CD14-positive monocyte (primary cell): ENCODE measurements around the gene EP400. TPM values are rescaled to one million over a fixed set of nuclear protein-coding genes. Genes with fewer than 3 reads are reported as not detected.

Source experiments
- DNase-seq, 3 donors: peaks; one replicate each; pipeline ENCODE4 v3.0.0-alpha.2; 2011 to 2022
- H2AFZ ChIP-seq: 2 replicates; pipeline ENCODE4 v1.6.0; 2012; ENCODE audit warnings: mild to moderate bottlenecking, low read depth, low read length, inconsistent platforms; ENCODE audit not compliant: insufficient read depth, poor library complexity, severe bottlenecking
- H3K27ac ChIP-seq, 2 donors: 1 replicate in 1 of 2; 2 replicates in 1 of 2; pipeline ENCODE4 v1.5.1; 2012 to 2013; ENCODE audit warnings: low read length in 2 of 2, control low read depth in 1 of 2, inconsistent platforms in 1 of 2, low read depth in 1 of 2, mild to moderate bottlenecking in 1 of 2
- H3K27me3 ChIP-seq, 2 donors: one replicate each; pipeline versions ENCODE4 v1.6.0 to v1.6.1; 2011 to 2013; ENCODE audit warnings: low read length in 2 of 2; ENCODE audit not compliant: control insufficient read depth in 2 of 2, insufficient read depth in 2 of 2
- H3K36me3 ChIP-seq, 2 donors: replicated peaks in 1 of 2; 1 replicate in 1 of 2; 2 replicates in 1 of 2; pipeline versions ENCODE4 v1.5.1 to v1.6.1; 2012 to 2013; ENCODE audit warnings: low read length in 2 of 2, control low read depth in 1 of 2, inconsistent platforms in 1 of 2, mild to moderate bottlenecking in 1 of 2; ENCODE audit not compliant: insufficient read depth in 2 of 2, control insufficient read depth in 1 of 2
- H3K4me1 ChIP-seq, 2 donors: 1 replicate in 1 of 2; 2 replicates in 1 of 2; pipeline versions ENCODE4 v1.5.1 to v1.6.1; 2012 to 2013; ENCODE audit warnings: low read length in 2 of 2, control low read depth in 1 of 2, inconsistent platforms in 1 of 2, mild to moderate bottlenecking in 1 of 2, moderate library complexity in 1 of 2; ENCODE audit not compliant: insufficient read depth in 2 of 2, control insufficient read depth in 1 of 2
- H3K4me2 ChIP-seq: replicated peaks from 2 replicates; pipeline ENCODE3; 2012; ENCODE audit warnings: low read length, moderate library complexity, mild to moderate bottlenecking; ENCODE audit not compliant: poor library complexity, severe bottlenecking; ENCODE audit errors: extremely low read depth
- H3K4me3 ChIP-seq, 3 experiments: fragments of 200-600 bp in 1 of 3; sonication (generic) in 1 of 3; replicated peaks in 1 of 3; 1 replicate in 2 of 3; 2 replicates in 1 of 3; pipeline ENCODE4 v1.5.1; 2011 to 2013; ENCODE audit warnings: low read length in 3 of 3, mild to moderate bottlenecking in 3 of 3, control low read depth in 2 of 3, low read depth in 2 of 3, inconsistent platforms in 1 of 3, moderate library complexity in 1 of 3
- H3K79me2 ChIP-seq: 2 replicates; pipeline ENCODE4 v1.6.0; 2012; ENCODE audit warnings: mild to moderate bottlenecking, control low read depth, inconsistent platforms, low read length, moderate library complexity; ENCODE audit not compliant: insufficient read depth
- H3K9ac ChIP-seq: 2 replicates; pipeline ENCODE4 v1.6.0; 2017; ENCODE audit warnings: low read length, mild to moderate bottlenecking; ENCODE audit not compliant: insufficient read depth, poor library complexity, severe bottlenecking
- H3K9me3 ChIP-seq, 2 donors: replicated peaks in 1 of 2; 1 replicate in 1 of 2; 2 replicates in 1 of 2; pipeline versions ENCODE4 v1.5.1 to v1.6.1; 2012 to 2013; ENCODE audit warnings: low read length in 2 of 2, control low read depth in 1 of 2; ENCODE audit not compliant: control insufficient read depth in 1 of 2, insufficient read depth in 1 of 2
- H4K20me1 ChIP-seq: 2 replicates; pipeline ENCODE4 v1.6.0; 2012; ENCODE audit warnings: mild to moderate bottlenecking, low read length, control low read depth, moderate library complexity; ENCODE audit not compliant: insufficient read depth
- H3K27ac Mint-ChIP-seq, 7 donors: one replicate each; pipeline ENCODE4 v1.8.0; 2020; ENCODE audit warnings: mild to moderate bottlenecking in 7 of 7, mixed read lengths in 7 of 7, moderate library complexity in 6 of 7, inconsistent platforms in 2 of 7
- H3K27me3 Mint-ChIP-seq, 3 donors: one replicate each; pipeline ENCODE4 v1.8.0; 2021 to 2022; ENCODE audit warnings: low read depth in 3 of 3, mild to moderate bottlenecking in 3 of 3, mixed read lengths in 3 of 3, moderate library complexity in 3 of 3, inconsistent platforms in 1 of 3
- H3K36me3 Mint-ChIP-seq, 2 donors: one replicate each; pipeline ENCODE4 v1.8.0; 2020; ENCODE audit warnings: mixed read lengths in 2 of 2, inconsistent platforms in 1 of 2, mild to moderate bottlenecking in 1 of 2
- H3K4me1 Mint-ChIP-seq: one replicate; pipeline ENCODE4 v1.8.0; 2020; ENCODE audit warnings: mild to moderate bottlenecking, mixed read lengths
- H3K4me3 Mint-ChIP-seq, 2 donors: one replicate each; pipeline ENCODE4 v1.8.0; 2020; ENCODE audit warnings: mild to moderate bottlenecking in 2 of 2, mixed read lengths in 2 of 2, moderate library complexity in 1 of 2
- H3K9me3 Mint-ChIP-seq, 7 donors: one replicate each; pipeline ENCODE4 v1.8.0; 2020 to 2022; ENCODE audit warnings: mixed read lengths in 7 of 7, mild to moderate bottlenecking in 6 of 7, moderate library complexity in 6 of 7, inconsistent platforms in 2 of 7
- WGBS: methylation state at CpG from one replicate; pipeline ENCODE4 v1.1.5; 2013; ENCODE audit warnings: missing lambda C conversion rate; ENCODE audit not compliant: insufficient coverage; 5-methylcytosine and 5-hydroxymethylcytosine counted together
- intact Hi-C, 2 donors: fragments of 100-400 bp; cut with micrococcal nuclease; formaldehyde crosslinking; loops; one replicate each; pipeline versions ENCODE4 v1.15.0 to v1.15.1; 2023
- polyA plus RNA-seq, 3 donors: library from polyadenylated mRNA; depleted of rRNA in 1 of 3; unstranded in 2 of 3; stranded (reverse) in 1 of 3; fragments of 300-500 nt in 2 of 3; fragments of >200 nt in 1 of 3; fragmentation: Illumina TruSeq in 2 of 3; gene quantifications; 1 replicate in 2 of 3; 2 replicates in 1 of 3; pipeline ENCODE4 v1.2.3, GENCODE V29; 2012 to 2021
- TF ChIP-seq, protein P1 (sequence below): fragments of 200-600 bp; IDR thresholded peaks from one replicate; pipeline ENCODE4 v1.8.0; 2022; ENCODE audit warnings: antibody characterized with exemption, mild to moderate bottlenecking

Gene EP400
- polyA plus RNA-seq, 3 donors, result 0.65 to 12.1 (median 0.81) TPM

DNA sequence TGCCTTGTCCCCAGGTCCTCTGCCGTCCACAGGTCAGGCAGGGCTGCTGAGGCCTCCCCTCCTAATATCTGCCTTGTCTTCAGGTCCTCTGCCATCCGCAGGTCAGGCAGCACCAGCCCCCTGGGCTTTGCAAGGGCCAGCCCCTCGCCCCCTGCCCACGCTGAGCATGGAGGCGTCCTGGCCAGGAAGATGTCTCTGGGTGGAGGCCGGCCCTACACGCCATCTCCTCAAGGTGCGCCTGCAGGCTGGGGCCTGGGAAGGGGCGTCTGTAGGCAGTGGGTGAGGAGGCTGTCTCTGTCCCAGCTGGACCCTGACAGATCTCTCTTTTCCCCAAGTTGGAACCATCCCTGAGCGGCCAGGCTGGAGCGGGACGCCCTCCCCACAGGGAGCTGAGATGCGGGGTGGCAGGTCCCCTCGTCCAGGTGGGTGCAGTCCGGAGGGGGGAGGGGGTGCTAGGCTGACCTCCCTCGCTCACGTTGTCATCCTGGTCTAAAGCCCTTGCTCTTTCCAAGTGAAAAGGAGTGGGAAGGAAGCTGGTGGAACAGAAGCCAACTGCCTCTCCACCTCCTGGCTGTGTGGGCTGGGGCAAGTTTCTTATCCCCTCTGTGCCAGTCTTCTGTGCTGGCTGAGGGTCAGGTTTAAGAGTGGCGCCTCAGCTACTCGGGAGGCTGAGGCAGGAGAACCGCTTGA lies 34.6 kb upstream of the EP400 start:
- H3K36me3 ChIP-seq, result peaks cover 77 to 100% of the 10 kb centered on the region in 2 donors
- Mint-ChIP-seq H3K9me3 (no peaks in the 10 kb centered on the region), H3K4me3 (no peak overlapping the region), H3K27ac (no peak overlapping the region), H3K4me1 (no peaks in the 10 kb centered on the region), H3K27me3 (no peaks in the 10 kb centered on the region), H3K36me3 (peaks cover 58 to 82% of the 10 kb centered on the region in 2 donors)
- no peak for DNase-seq
- TF ChIP-seq, protein P1, sequence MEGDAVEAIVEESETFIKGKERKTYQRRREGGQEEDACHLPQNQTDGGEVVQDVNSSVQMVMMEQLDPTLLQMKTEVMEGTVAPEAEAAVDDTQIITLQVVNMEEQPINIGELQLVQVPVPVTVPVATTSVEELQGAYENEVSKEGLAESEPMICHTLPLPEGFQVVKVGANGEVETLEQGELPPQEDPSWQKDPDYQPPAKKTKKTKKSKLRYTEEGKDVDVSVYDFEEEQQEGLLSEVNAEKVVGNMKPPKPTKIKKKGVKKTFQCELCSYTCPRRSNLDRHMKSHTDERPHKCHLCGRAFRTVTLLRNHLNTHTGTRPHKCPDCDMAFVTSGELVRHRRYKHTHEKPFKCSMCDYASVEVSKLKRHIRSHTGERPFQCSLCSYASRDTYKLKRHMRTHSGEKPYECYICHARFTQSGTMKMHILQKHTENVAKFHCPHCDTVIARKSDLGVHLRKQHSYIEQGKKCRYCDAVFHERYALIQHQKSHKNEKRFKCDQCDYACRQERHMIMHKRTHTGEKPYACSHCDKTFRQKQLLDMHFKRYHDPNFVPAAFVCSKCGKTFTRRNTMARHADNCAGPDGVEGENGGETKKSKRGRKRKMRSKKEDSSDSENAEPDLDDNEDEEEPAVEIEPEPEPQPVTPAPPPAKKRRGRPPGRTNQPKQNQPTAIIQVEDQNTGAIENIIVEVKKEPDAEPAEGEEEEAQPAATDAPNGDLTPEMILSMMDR, result no peak
- no peaks in the 10 kb centered on the region for H3K4me1 ChIP-seq
- no peaks in the 10 kb centered on the region for H3K79me2 ChIP-seq
- H4K20me1 ChIP-seq, result peaks cover 94% of the 10 kb centered on the region
- no peak overlapping the region for H3K9ac ChIP-seq
- no peak overlapping the region for H3K27ac ChIP-seq
- intact Hi-C loops, result no loop called here
- no peak overlapping the region for H3K4me2 ChIP-seq
- no peaks in the 10 kb centered on the region for H3K27me3 ChIP-seq
- 97% methylated on average over 10 of the region's 20 CpGs for WGBS
- H2AFZ ChIP-seq, result no peak overlapping the region
- no peak overlapping the region for H3K4me3 ChIP-seq
- H3K9me3 ChIP-seq, result no peaks in the 10 kb centered on the region

- H3K9ac ChIP-seq, result no peak overlapping the region
- no peaks in the 10 kb centered on the region for H3K9me3 ChIP-seq
- intact Hi-C loops, result no loop called here
- TF ChIP-seq, protein P1, result no peak
- no peak overlapping the region for H3K27ac ChIP-seq
- H3K27me3 Mint-ChIP-seq, result no peaks in the 10 kb centered on the region
- peaks cover 77 to 100% of the 10 kb centered on the region in 2 donors for H3K36me3 ChIP-seq
- peaks cover 59 to 82% of the 10 kb centered on the region in 2 donors for H3K36me3 Mint-ChIP-seq
- H3K9me3 Mint-ChIP-seq, result no peaks in the 10 kb centered on the region
- no peak overlapping the region for H3K4me2 ChIP-seq
- H3K4me3 ChIP-seq, result no peak overlapping the region
- no peaks in the 10 kb centered on the region for H3K4me1 ChIP-seq
- H3K4me3 Mint-ChIP-seq, result no peak overlapping the region
- H3K79me2 ChIP-seq, result no peaks in the 10 kb centered on the region
- no peak for DNase-seq
- no peaks in the 10 kb centered on the region for H3K4me1 Mint-ChIP-seq
- H4K20me1 ChIP-seq, result peaks cover 89% of the 10 kb centered on the region
- H3K27me3 ChIP-seq, result no peaks in the 10 kb centered on the region
- H3K27ac Mint-ChIP-seq, result no peak overlapping the region
- no peak overlapping the region for H2AFZ ChIP-seq
- 97% methylated on average over 20 of the region's 21 CpGs for WGBS
Observed at GRCh38 chr12:131915823-131916222, 33.9 kb upstream of the EP400 start.
